Panc1 (cell line): Measurements from ENCODE around the gene PRTFDC1. TPM values are rescaled to one million over a fixed set of nuclear protein-coding genes. Genes with fewer than 3 reads are reported as not detected.

Source experiments
- ATAC-seq: fragments of 200-7000 bp; cut with Tn5 transposase; 2 replicates; pipeline ENCODE4 v1.9.1; 2020; ENCODE audit warnings: mild to moderate bottlenecking, moderate library complexity
- BruUV-seq: library from RNA; stranded (reverse); fragments of 400-500 nt; replicated peaks from 2 replicates; lab custom pipeline; 2021; lab: Mats Ljungman, UMichigan
- CTCF ChIA-PET: fragments of 300-600 bp; sonication (Branson Sonifier 250); formaldehyde crosslinking; loops from one replicate; lab custom pipeline; 2022; ENCODE audit warnings: antibody characterized with exemption; lab: Charles Lee
- POLR2A ChIA-PET: fragments of 300-600 bp; sonication (Branson Sonifier 250); formaldehyde crosslinking; loops from one replicate; lab custom pipeline; 2022; ENCODE audit warnings: antibody characterized with exemption; lab: Charles Lee
- DNase-seq: peaks from one replicate; pipeline ENCODE4 v3.0.0-alpha.2; 2010; ENCODE audit warnings: low read depth, low spot score
- H3K27ac ChIP-seq: 2 replicates; pipeline ENCODE4 v1.5.1; 2011; ENCODE audit warnings: mild to moderate bottlenecking, low read length, inconsistent platforms
- H3K27me3 ChIP-seq: fragments of 200-500 bp; sonication (Bioruptor generic); 2 replicates; pipeline ENCODE4 v1.6.0; 2014; ENCODE audit warnings: low read length, inconsistent platforms; ENCODE audit not compliant: control insufficient read depth, insufficient read depth
- H3K36me3 ChIP-seq: fragments of 200-500 bp; sonication (Bioruptor generic); 2 replicates; pipeline ENCODE4 v1.5.1; 2014; ENCODE audit warnings: inconsistent platforms, mild to moderate bottlenecking, low read length, moderate library complexity; ENCODE audit not compliant: control insufficient read depth, insufficient read depth
- H3K4me1 ChIP-seq: 2 replicates; pipeline ENCODE4 v1.5.1; 2011; ENCODE audit warnings: inconsistent platforms, mild to moderate bottlenecking, low read length, moderate library complexity; ENCODE audit not compliant: control insufficient read depth, insufficient read depth
- H3K4me3 ChIP-seq, 2 experiments: 2 replicates each; pipeline ENCODE4 v1.5.1; 2011 to 2012; ENCODE audit warnings: low read depth in 2 of 2, low read length in 2 of 2, mild to moderate bottlenecking in 2 of 2, inconsistent platforms in 1 of 2, moderate library complexity in 1 of 2
- H3K9me3 ChIP-seq: fragments of 200-500 bp; sonication (Bioruptor generic); 2 replicates; pipeline ENCODE4 v1.5.1; 2014; ENCODE audit warnings: low read depth, mild to moderate bottlenecking, inconsistent platforms, low read length, moderate library complexity; ENCODE audit not compliant: control insufficient read depth, insufficient read depth
- CTCF ChIP-seq: fragments of 450-650 bp; IDR thresholded peaks from 2 replicates; pipeline ENCODE4 v1.5.1; 2017; ENCODE audit warnings: mild to moderate bottlenecking
- POLR2AphosphoS5 ChIP-seq: IDR thresholded peaks from 2 replicates; pipeline ENCODE4 v1.6.1; 2012; ENCODE audit warnings: mild to moderate bottlenecking, low read depth, low read length, moderate library complexity
- REST ChIP-seq, 2 experiments: IDR thresholded peaks; 2 replicates each; pipeline ENCODE4 v1.6.1; 2011 to 2012; ENCODE audit warnings: low read depth in 2 of 2, control low read depth in 1 of 2, low read length in 1 of 2, mild to moderate bottlenecking in 1 of 2, moderate library complexity in 1 of 2; ENCODE audit not compliant: insufficient read depth in 1 of 2
- SIN3A ChIP-seq: IDR thresholded peaks from 2 replicates; pipeline ENCODE4 v1.6.1; 2012; ENCODE audit warnings: low read depth, mild to moderate bottlenecking, low read length, moderate library complexity, borderline replicate concordance; ENCODE audit not compliant: insufficient read depth
- TCF7L2 ChIP-seq: IDR thresholded peaks from 2 replicates; pipeline ENCODE4 v1.6.1; 2011; ENCODE audit warnings: mild to moderate bottlenecking, low read depth, low read length, inconsistent platforms
- in situ Hi-C: cut with HindIII; loops from 2 replicates; pipeline ENCODE4 v1.10.0; 2016; ENCODE audit warnings: low sequenced_read_pairs, low pct_unique_long_range_greater_than_20kb
- intact Hi-C: fragments of 100-400 bp; cut with micrococcal nuclease; formaldehyde crosslinking; loops from one replicate; pipeline ENCODE4 v1.10.0; 2022; ENCODE audit not compliant: unreplicated experiment
- total RNA-seq: library from RNA; stranded (reverse); gene quantifications from one replicate; pipeline ENCODE4 v1.2.1, GENCODE V29; 2021; ENCODE audit not compliant: unreplicated experiment

The PRTFDC1 gene
- total RNA-seq, 1 experiment from 2014 or later = 3.0 TPM

- no peak overlapping the region for H3K4me3 ChIP-seq
- H3K4me1 ChIP-seq = no peaks in the 10 kb centered on the region
- no peak for ATAC-seq
- ChIA-PET CTCF (no interaction called here), POLR2A (no interaction called here)
- TF ChIP-seq POLR2AphosphoS5 = no peak
- no peak for TF ChIP-seq REST (IDR thresholded peaks at IDR 0.05; ENCODE audit: insufficient read depth in 1 of 2, low read depth in 2 of 2, low read length in 1 of 2)
- no peak for TF ChIP-seq CTCF
- no peak for TF ChIP-seq SIN3A
- TF ChIP-seq TCF7L2 = no peak
- DNase-seq = no peak
- BruUV-seq = no TSS peak
- H3K27ac ChIP-seq = no peak overlapping the region
- no peaks in the 10 kb centered on the region for H3K36me3 ChIP-seq
- no peaks in the 10 kb centered on the region for H3K9me3 ChIP-seq
- in situ Hi-C loops = no loop called here
- intact Hi-C loops = no loop called here
- no peaks in the 10 kb centered on the region for H3K27me3 ChIP-seq
Measured at GRCh38 chr10:24800861-24801260, 151.5 kb downstream of the PRTFDC1 start.

Other genes with a start within 250 kb of the PRTFDC1 start
- gene ARHGAP21, start 228.7 kb downstream of the PRTFDC1 start, total RNA-seq = 45.8 TPM
- 0.13 TPM for gene ENKUR, start 63.6 kb upstream of the PRTFDC1 start, total RNA-seq
- gene THNSL1, start 64.0 kb upstream of the PRTFDC1 start, total RNA-seq = 3.0 TPM
- gene GPR158, start 222.4 kb upstream of the PRTFDC1 start, total RNA-seq = 0.64 TPM